ENCODE data around the gene RPS16. TPM values are rescaled to one million over a fixed set of nuclear protein-coding genes. Genes with fewer than 3 reads are reported as not detected.

RPS16 gene
- total and polyA plus RNA-seq, 2 of the 13 experiments (the other 11 are each of a cell fraction or from before 2014, with no cell fraction given) = 488 to 2,583 TPM

DNA sequence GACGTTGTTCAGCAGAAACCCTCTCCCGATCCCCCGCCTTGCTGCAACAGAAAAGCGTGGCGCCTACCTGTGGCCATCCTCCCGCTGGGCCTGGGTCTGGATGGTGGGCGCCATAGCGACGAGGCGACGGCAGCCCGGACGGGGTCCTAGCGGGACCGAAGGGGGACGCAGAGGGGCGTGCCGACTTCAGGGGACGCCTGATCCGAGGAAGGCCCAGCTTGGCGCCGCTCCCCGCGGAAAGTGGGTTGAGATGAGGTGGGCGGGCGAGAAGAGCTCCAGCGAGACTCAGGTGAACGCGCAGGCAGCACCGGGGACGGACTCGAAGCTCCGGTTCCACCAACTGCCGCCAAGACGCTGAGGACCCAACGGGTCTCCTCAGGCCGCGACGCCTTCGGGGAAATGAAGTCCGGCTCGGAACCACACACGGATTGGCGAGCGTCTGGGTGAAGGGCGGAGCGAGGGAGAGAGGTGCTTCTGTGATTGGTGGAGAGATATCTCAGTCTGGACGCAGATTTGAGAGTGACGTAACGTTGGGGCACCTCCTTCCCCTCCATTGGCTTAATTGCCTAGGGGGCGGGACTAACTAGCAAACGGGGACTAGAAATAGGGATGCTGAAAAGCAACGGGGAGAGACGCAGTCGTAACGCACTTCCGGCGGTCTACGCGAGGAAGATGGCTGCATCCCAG, 44.9 kb downstream of the RPS16 start, which contains the start of the genes MED29 and PAF1 (continued):
- TF ChIP-seq, protein P1, sequence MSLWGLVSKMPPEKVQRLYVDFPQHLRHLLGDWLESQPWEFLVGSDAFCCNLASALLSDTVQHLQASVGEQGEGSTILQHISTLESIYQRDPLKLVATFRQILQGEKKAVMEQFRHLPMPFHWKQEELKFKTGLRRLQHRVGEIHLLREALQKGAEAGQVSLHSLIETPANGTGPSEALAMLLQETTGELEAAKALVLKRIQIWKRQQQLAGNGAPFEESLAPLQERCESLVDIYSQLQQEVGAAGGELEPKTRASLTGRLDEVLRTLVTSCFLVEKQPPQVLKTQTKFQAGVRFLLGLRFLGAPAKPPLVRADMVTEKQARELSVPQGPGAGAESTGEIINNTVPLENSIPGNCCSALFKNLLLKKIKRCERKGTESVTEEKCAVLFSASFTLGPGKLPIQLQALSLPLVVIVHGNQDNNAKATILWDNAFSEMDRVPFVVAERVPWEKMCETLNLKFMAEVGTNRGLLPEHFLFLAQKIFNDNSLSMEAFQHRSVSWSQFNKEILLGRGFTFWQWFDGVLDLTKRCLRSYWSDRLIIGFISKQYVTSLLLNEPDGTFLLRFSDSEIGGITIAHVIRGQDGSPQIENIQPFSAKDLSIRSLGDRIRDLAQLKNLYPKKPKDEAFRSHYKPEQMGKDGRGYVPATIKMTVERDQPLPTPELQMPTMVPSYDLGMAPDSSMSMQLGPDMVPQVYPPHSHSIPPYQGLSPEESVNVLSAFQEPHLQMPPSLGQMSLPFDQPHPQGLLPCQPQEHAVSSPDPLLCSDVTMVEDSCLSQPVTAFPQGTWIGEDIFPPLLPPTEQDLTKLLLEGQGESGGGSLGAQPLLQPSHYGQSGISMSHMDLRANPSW (CRISPR knock-in tag; IDR thresholded peaks at IDR 0.05; ENCODE audit: borderline replicate concordance) = peak; percentile 91; the same call in 1 of the 2 replicates
- TF ChIP-seq ZSCAN22 (CRISPR knock-in tag; IDR thresholded peaks at IDR 0.05) (no peak; the same call in 1 of the 2 replicates), NAIF1 (CRISPR knock-in tag; IDR thresholded peaks at IDR 0.05; ENCODE audit: borderline replicate concordance) (0 out of 2 replicates have a peak, but pooled peaks have one; percentile 39), ZNF17 (CRISPR knock-in tag; IDR thresholded peaks at IDR 0.05) (no peak), U2AF2 (IDR thresholded peaks at IDR 0.05; ENCODE audit: low read depth, low read length) (0 out of 2 replicates have a peak, but pooled peaks have one; percentile 41), ZNF101 (CRISPR knock-in tag; IDR thresholded peaks at IDR 0.05; ENCODE audit: borderline replicate concordance, low read depth) (peak; percentile 73; the same call in 1 of the 2 replicates), ZNF136 (CRISPR knock-in tag; IDR thresholded peaks at IDR 0.05; ENCODE audit: low read depth) (no peak), KLF12 (CRISPR knock-in tag; IDR thresholded peaks at IDR 0.05; ENCODE audit: borderline replicate concordance) (peak; percentile 84; the same call in 1 of the 2 replicates), DDIT3 (CRISPR knock-in tag; IDR thresholded peaks at IDR 0.05) (no peak), EHMT2 (IDR thresholded peaks at IDR 0.05; ENCODE audit: borderline replicate concordance, low read depth, low read length) (no peak), ZMYM4 (CRISPR knock-in tag; IDR thresholded peaks at IDR 0.05) (no peak), RBM39 (IDR thresholded peaks at IDR 0.05; ENCODE audit: low read depth, low read length, poor library complexity, severe bottlenecking) (no peak), ZNF775 (CRISPR knock-in tag; IDR thresholded peaks at IDR 0.05; ENCODE audit: borderline replicate concordance) (no peak), CCAR2 (optimal IDR thresholded peaks at IDR 0.05; ENCODE audit: low read depth, low read length) (no peak), CENPX (CRISPR knock-in tag; IDR thresholded peaks at IDR 0.05) (no peak), ZNF160 (CRISPR knock-in tag; IDR thresholded peaks at IDR 0.05) (no peak; the same call in 1 of the 2 replicates), ZBTB14 (CRISPR knock-in tag; IDR thresholded peaks at IDR 0.05) (no peak), HHEX (CRISPR knock-in tag; IDR thresholded peaks at IDR 0.05) (no peak)
- TF ChIP-seq, protein P2, sequence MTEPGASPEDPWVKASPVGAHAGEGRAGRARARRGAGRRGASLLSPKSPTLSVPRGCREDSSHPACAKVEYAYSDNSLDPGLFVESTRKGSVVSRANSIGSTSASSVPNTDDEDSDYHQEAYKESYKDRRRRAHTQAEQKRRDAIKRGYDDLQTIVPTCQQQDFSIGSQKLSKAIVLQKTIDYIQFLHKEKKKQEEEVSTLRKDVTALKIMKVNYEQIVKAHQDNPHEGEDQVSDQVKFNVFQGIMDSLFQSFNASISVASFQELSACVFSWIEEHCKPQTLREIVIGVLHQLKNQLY (CRISPR knock-in tag; IDR thresholded peaks at IDR 0.05) = 0 out of 2 replicates have a peak, but pooled peaks have one; percentile 16
- TF ChIP-seq, protein P3, sequence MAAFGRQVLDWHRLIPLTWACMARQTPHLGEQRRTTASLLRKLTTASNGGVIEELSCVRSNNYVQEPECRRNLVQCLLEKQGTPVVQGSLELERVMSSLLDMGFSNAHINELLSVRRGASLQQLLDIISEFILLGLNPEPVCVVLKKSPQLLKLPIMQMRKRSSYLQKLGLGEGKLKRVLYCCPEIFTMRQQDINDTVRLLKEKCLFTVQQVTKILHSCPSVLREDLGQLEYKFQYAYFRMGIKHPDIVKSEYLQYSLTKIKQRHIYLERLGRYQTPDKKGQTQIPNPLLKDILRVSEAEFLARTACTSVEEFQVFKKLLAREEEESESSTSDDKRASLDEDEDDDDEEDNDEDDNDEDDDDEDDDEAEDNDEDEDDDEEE (CRISPR knock-in tag; IDR thresholded peaks at IDR 0.05) = no peak; the same call in 1 of the 2 replicates
- TF ChIP-seq, protein P4, sequence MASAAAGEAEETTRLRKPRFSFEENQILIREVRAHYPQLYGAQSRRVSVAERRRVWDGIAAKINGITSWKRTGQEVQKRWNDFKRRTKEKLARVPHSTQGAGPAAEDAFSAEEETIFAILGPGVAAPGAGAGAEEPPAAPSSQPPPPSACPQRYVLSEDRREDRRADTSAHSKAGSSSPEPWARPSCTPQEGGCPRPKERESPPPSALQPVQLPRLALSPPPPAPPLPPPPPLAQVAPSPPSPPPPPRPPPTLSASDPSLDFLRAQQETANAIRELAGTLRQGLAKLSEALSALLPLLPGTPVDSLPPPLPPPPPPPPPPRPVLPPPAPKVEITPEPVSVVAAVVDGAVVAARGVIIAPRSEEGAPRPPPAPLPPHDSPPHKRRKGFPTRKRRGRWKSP (CRISPR knock-in tag; IDR thresholded peaks at IDR 0.05) = no peak; the same call in 1 of the 2 replicates

Data from HepG2 (cell line).